Measurements from ENCODE around the gene ZFY.

The ZFY gene

DNA sequence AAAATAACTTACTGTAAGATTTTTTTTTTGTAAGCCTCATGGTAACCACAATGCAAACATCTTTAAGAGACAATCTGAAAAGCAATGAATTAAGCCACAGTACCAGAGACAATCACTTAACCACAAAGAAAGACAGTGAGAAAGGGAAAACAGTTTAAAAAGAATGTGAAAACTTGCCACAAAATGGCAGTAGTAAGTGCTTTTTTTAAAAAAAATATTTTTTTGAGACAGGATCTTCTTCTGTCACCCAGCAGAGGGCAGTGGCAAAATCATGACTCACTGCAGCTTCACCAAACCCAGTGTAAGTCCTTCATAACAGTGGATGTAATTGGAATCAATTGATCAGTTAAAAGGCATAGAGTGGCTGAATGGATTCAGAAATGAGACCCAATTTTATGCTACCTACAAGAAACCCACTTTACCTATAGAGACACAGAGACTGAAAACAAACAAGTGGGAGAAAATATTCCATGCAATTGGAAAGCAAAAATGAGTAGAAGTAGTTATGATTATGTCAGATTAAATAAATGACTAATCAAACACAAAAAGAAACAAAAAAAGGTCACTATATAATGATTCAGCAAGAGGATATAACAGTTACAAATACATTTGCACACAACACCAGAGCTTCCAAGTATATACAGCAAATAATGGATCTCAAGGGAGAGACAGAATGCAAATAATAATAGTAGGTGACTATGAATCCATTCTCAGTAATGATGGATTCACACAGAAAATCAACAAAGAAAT lies 21.9 kb upstream of the ZFY start:
- H3K9ac ChIP-seq (ENCODE audit: low read length): no peak overlapping the region
- no peaks in the 10 kb centered on the region for H3K36me3 ChIP-seq (replicated peaks; ENCODE audit: low read depth, low read length)
- H4K20me1 ChIP-seq (ENCODE audit: insufficient read depth, low read length): no peaks in the 10 kb centered on the region
- no peak overlapping the region for H3K4me2 ChIP-seq (ENCODE audit: low read length)
- peak overlapping the region; percentile 70; the same call in 1 of the 2 replicates for H2AFZ ChIP-seq (ENCODE audit: low read depth, low read length)
- H3K9me3 ChIP-seq (ENCODE audit: insufficient read depth, low read length): no peaks in the 10 kb centered on the region
- TF ChIP-seq EZH2phosphoT487 (IDR thresholded peaks at IDR 0.05; ENCODE audit: low read depth): no peak
- TF ChIP-seq, protein P1, sequence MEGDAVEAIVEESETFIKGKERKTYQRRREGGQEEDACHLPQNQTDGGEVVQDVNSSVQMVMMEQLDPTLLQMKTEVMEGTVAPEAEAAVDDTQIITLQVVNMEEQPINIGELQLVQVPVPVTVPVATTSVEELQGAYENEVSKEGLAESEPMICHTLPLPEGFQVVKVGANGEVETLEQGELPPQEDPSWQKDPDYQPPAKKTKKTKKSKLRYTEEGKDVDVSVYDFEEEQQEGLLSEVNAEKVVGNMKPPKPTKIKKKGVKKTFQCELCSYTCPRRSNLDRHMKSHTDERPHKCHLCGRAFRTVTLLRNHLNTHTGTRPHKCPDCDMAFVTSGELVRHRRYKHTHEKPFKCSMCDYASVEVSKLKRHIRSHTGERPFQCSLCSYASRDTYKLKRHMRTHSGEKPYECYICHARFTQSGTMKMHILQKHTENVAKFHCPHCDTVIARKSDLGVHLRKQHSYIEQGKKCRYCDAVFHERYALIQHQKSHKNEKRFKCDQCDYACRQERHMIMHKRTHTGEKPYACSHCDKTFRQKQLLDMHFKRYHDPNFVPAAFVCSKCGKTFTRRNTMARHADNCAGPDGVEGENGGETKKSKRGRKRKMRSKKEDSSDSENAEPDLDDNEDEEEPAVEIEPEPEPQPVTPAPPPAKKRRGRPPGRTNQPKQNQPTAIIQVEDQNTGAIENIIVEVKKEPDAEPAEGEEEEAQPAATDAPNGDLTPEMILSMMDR (IDR thresholded peaks at IDR 0.05; ENCODE audit: low read depth, low read length): peak; percentile 61
- H3K4me1 ChIP-seq (ENCODE audit: low read length): peaks cover 2% of the 10 kb centered on the region; the same call in 1 of the 2 replicates
- H3K4me3 ChIP-seq (ENCODE audit: low read length): no peak overlapping the region
- no peak overlapping the region for H3K27ac ChIP-seq (ENCODE audit: low read length)
- H3K27me3 ChIP-seq (ENCODE audit: low read depth, low read length): no peaks in the 10 kb centered on the region
- H3K79me2 ChIP-seq (ENCODE audit: low read length): no peaks in the 10 kb centered on the region

- H4K20me1 ChIP-seq (ENCODE audit: insufficient read depth, low read length): no peaks in the 10 kb centered on the region
- peak overlapping the region; percentile 99; the same call in 1 of the 2 replicates for H3K27ac ChIP-seq (ENCODE audit: low read length)
- H2AFZ ChIP-seq (ENCODE audit: low read depth, low read length): no peak overlapping the region
- H3K79me2 ChIP-seq (ENCODE audit: low read length): peaks cover 48% of the 10 kb centered on the region
- H3K27me3 ChIP-seq (ENCODE audit: low read depth, low read length): no peaks in the 10 kb centered on the region
- peaks cover 30% of the 10 kb centered on the region for H3K36me3 ChIP-seq (replicated peaks; ENCODE audit: low read depth, low read length)
- H3K9me3 ChIP-seq (ENCODE audit: insufficient read depth, low read length): no peaks in the 10 kb centered on the region
- H3K4me2 ChIP-seq (ENCODE audit: low read length): peak overlapping the region; percentile 88
- TF ChIP-seq, protein P1 (IDR thresholded peaks at IDR 0.05; ENCODE audit: low read depth, low read length): no peak
- TF ChIP-seq EZH2phosphoT487 (IDR thresholded peaks at IDR 0.05; ENCODE audit: low read depth): no peak
- H3K4me1 ChIP-seq (ENCODE audit: low read length): peaks cover 19% of the 10 kb centered on the region
- H3K9ac ChIP-seq (ENCODE audit: low read length): peak overlapping the region; percentile 98
- H3K4me3 ChIP-seq (ENCODE audit: low read length): peak overlapping the region; percentile 80
Observed at GRCh38 chrY:2934078-2934477, 1.1 kb upstream of the ZFY start.

DNA sequence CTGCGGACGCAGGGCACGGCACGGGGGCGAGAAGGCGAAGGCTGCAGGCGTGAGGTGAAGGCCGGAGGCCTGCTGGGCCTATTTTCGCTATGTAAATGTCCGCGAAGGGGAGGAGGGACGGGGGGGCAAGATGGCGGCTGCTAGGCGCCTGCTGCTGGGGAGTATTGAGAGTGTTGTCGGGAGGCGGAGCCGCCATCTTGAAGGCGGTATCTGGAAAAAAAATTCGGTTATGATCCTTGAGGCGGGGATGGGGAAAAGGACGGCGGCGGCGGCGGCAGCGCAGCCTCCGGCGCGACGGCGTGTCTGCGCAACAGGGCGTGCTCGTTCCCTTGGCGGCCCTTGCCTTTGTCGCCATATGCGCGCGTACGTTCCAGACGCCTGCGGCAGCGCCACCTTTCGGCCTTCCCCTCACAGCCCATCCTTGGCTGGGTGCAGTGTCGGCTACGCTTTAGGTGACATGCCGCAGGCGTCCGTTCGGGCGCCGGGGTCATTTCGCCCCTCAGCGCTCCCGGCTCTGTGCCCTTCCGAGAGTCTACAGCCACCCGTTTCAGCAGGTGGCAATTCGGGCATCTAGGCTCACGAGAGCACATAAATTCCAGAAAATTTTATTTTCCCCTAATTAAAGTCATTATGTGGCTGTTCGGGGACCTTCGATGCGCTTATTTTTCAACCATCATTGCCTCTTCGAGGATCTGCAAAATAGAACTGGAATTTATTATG lies 695 bp downstream of the ZFY start:
- Histone ChIP-seq H3K9ac (ENCODE audit: low read length) (peak overlapping the region; percentile 98), H3K36me3 (replicated peaks; ENCODE audit: low read depth, low read length) (peaks cover 29% of the 10 kb centered on the region), H3K27me3 (ENCODE audit: low read depth, low read length) (no peaks in the 10 kb centered on the region), H2AFZ (ENCODE audit: low read depth, low read length) (peak overlapping the region; percentile 44; the same call in 1 of the 2 replicates), H3K79me2 (ENCODE audit: low read length) (peaks cover 66% of the 10 kb centered on the region), H4K20me1 (ENCODE audit: insufficient read depth, low read length) (no peaks in the 10 kb centered on the region), H3K27ac (ENCODE audit: low read length) (peak overlapping the region; percentile 99), H3K9me3 (ENCODE audit: insufficient read depth, low read length) (no peaks in the 10 kb centered on the region), H3K4me1 (ENCODE audit: low read length) (peaks cover 35% of the 10 kb centered on the region), H3K4me2 (ENCODE audit: low read length) (peak overlapping the region; percentile 100), H3K4me3 (ENCODE audit: low read length) (peak overlapping the region; percentile 80)
- no peak for TF ChIP-seq EZH2phosphoT487 (IDR thresholded peaks at IDR 0.05; ENCODE audit: low read depth)
- TF ChIP-seq, protein P1 (IDR thresholded peaks at IDR 0.05; ENCODE audit: low read depth, low read length): no peak

DNA sequence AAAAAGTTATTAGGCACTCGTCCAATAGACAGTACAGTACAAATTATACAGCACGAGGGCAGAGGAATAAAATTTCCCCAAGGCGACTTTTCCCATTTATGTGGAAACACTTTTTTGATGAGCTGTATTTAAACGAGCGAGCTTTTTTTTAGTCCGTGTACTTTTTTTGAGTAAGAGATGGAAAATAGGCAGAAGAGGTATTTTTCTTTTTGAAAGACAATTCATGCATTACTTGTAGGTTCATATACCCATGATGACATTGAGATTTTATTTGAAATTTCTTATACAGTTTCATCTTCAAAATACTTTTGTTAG lies 1.2 kb downstream of the ZFY start:
- Histone ChIP-seq H3K36me3 (replicated peaks; ENCODE audit: low read depth, low read length) (peaks cover 27% of the 10 kb centered on the region), H3K79me2 (ENCODE audit: low read length) (peaks cover 71% of the 10 kb centered on the region), H2AFZ (ENCODE audit: low read depth, low read length) (peak overlapping the region; percentile 44; the same call in 1 of the 2 replicates), H3K9ac (ENCODE audit: low read length) (peak overlapping the region; percentile 98), H3K27me3 (ENCODE audit: low read depth, low read length) (no peaks in the 10 kb centered on the region), H3K4me1 (ENCODE audit: low read length) (peaks cover 35% of the 10 kb centered on the region), H4K20me1 (ENCODE audit: insufficient read depth, low read length) (no peaks in the 10 kb centered on the region), H3K27ac (ENCODE audit: low read length) (peak overlapping the region; percentile 99), H3K4me2 (ENCODE audit: low read length) (peak overlapping the region; percentile 100), H3K4me3 (ENCODE audit: low read length) (peak overlapping the region; percentile 80), H3K9me3 (ENCODE audit: insufficient read depth, low read length) (no peaks in the 10 kb centered on the region)
- TF ChIP-seq EZH2phosphoT487 (IDR thresholded peaks at IDR 0.05; ENCODE audit: low read depth): no peak
- TF ChIP-seq, protein P1 (IDR thresholded peaks at IDR 0.05; ENCODE audit: low read depth, low read length): no peak
